GM12878 (cell line): Measurements from ENCODE around the gene INAFM1. TPM values are rescaled to one million over a fixed set of nuclear protein-coding genes. Genes with fewer than 3 reads are reported as not detected.

Experiments
- ATAC-seq: fragments of 200-7000 bp; cut with Tn5 transposase; 3 replicates; pipeline ENCODE4 v1.9.1; 2020; ENCODE audit warnings: mild to moderate bottlenecking, moderate library complexity
- BruUV-seq: library from RNA; stranded (reverse); fragments of 400-500 nt; replicated peaks from 2 replicates; lab custom pipeline; 2021; lab: Mats Ljungman, UMichigan
- CTCF ChIA-PET: fragments of 300-600 bp; sonication (Branson Sonifier 250); formaldehyde crosslinking; extraction: SDS; loops from one replicate; lab custom pipeline; 2021; ENCODE audit warnings: inconsistent platforms; lab: Yijun Ruan, JAX
- POLR2A ChIA-PET: fragments of 350-600 bp; formaldehyde crosslinking; extraction: SDS; loops from one replicate; lab custom pipeline; 2021; ENCODE audit warnings: inconsistent platforms; lab: Charles Lee
- RAD21 ChIA-PET: fragments of 300-600 bp; sonication (Branson Sonifier 250); formaldehyde crosslinking; loops from one replicate; lab custom pipeline; 2023; ENCODE audit warnings: antibody characterized with exemption; ENCODE audit not compliant: unreplicated experiment; lab: Charles Lee
- SMC1A ChIA-PET: fragments of 300-600 bp; sonication (Branson Sonifier 250); formaldehyde crosslinking; loops from one replicate; lab custom pipeline; 2023; ENCODE audit not compliant: unreplicated experiment, uncharacterized antibody; lab: Charles Lee
- DNase-seq: peaks from one replicate; pipeline ENCODE4 v3.0.0-alpha.2; 2011; ENCODE audit warnings: low read depth, low spot score
- FAIRE-seq: peaks from 3 replicates; lab custom pipeline; 2011; peaks lifted over from hg19 to GRCh38; lab: Jason Lieb, UNC
- H2AFZ ChIP-seq: 2 replicates; pipeline ENCODE4 v1.6.0; 2011; ENCODE audit warnings: low read depth, low read length, control low read depth; ENCODE audit not compliant: control insufficient read depth
- H3K27ac ChIP-seq: 2 replicates; pipeline ENCODE4 v1.5.1; 2011; ENCODE audit warnings: control low read depth; ENCODE audit not compliant: control insufficient read depth, insufficient read depth
- H3K27me3 ChIP-seq, 2 experiments: replicated peaks in 1 of 2; 2 replicates each; pipeline versions ENCODE4 v1.6.0 to v1.6.1; 2011; ENCODE audit warnings: low read length in 1 of 2; ENCODE audit not compliant: control insufficient read depth in 2 of 2, insufficient read depth in 2 of 2
- H3K36me3 ChIP-seq, 2 experiments: 2 replicates each; pipeline ENCODE4 v1.5.1; 2011; ENCODE audit warnings: low read length in 1 of 2; ENCODE audit not compliant: control insufficient read depth in 2 of 2, insufficient read depth in 2 of 2
- H3K4me1 ChIP-seq: 2 replicates; pipeline ENCODE4 v1.6.1; 2011; ENCODE audit warnings: mild to moderate bottlenecking, low read length, moderate library complexity, mixed read lengths; ENCODE audit not compliant: control insufficient read depth, insufficient read depth
- H3K4me2 ChIP-seq: 2 replicates; pipeline ENCODE4 v1.6.0; 2011; ENCODE audit warnings: control low read depth; ENCODE audit not compliant: control insufficient read depth, insufficient read depth
- H3K4me3 ChIP-seq: fragments of 200-600 bp; sonication (generic); 2 replicates; pipeline ENCODE4 v1.5.1; 2016
- H3K79me2 ChIP-seq: 2 replicates; pipeline ENCODE4 v1.6.0; 2011; ENCODE audit warnings: low read length; ENCODE audit not compliant: control insufficient read depth, insufficient read depth
- H3K9ac ChIP-seq: 2 replicates; pipeline ENCODE4 v1.8.0; 2011; ENCODE audit warnings: low read length, control low read depth, mixed read lengths; ENCODE audit not compliant: control insufficient read depth, insufficient read depth
- H3K9me3 ChIP-seq: replicated peaks from 3 replicates; pipeline ENCODE4 v1.5.1; 2011; ENCODE audit warnings: mild to moderate bottlenecking, low read length; ENCODE audit not compliant: control insufficient read depth, insufficient read depth
- H4K20me1 ChIP-seq: 2 replicates; pipeline ENCODE4 v1.6.0; 2011; ENCODE audit not compliant: control insufficient read depth, insufficient read depth
- ATF2 ChIP-seq: IDR thresholded peaks from 2 replicates; pipeline ENCODE4 v1.6.1; 2012; ENCODE audit warnings: low read length, inconsistent platforms
- ATF3 ChIP-seq: IDR thresholded peaks from 2 replicates; pipeline ENCODE4 v1.6.1; 2011; ENCODE audit warnings: low read depth, mild to moderate bottlenecking, low read length, moderate library complexity, borderline replicate concordance; ENCODE audit errors: extremely low read depth
- WGBS: methylation state at CpG from one replicate; pipeline ENCODE4 v1.1.6; 2016; ENCODE audit warnings: low lambda C conversion rate; ENCODE audit not compliant: insufficient replicate concordance, insufficient coverage; ENCODE audit errors: missing lambda C conversion rate; 5-methylcytosine and 5-hydroxymethylcytosine counted together
- in situ Hi-C: fragments of 300-500 bp; cut with MboI; formaldehyde crosslinking; loops from 9 replicates; pipeline ENCODE4 v1.14.3; 2018; ENCODE audit warnings: mixed read lengths
- intact Hi-C: fragments of 100-400 bp; cut with micrococcal nuclease; formaldehyde crosslinking; loops from one replicate; pipeline ENCODE4 v1.14.2; 2022; ENCODE audit not compliant: unreplicated experiment
- polyA plus RNA-seq, 11 experiments: library from polyadenylated mRNA; depleted of rRNA in 4 of 11; unstranded in 6 of 11; stranded (reverse) in 5 of 11; fragments of >200 nt; fragmentation: Nextera tagmentation in 4 of 11; fragmentation: Illumina TruSeq in 1 of 11; extraction: Ambion mirVana in 4 of 11; extraction: Trizol in 1 of 11; gene quantifications; 1 replicate in 1 of 11; 2 replicates in 10 of 11; pipeline versions ENCODE4 v1.2.1 to v1.2.3, GENCODE V29; 2011 to 2016; ENCODE audit warnings: inconsistent platforms in 2 of 11, missing spikeins in 2 of 11, low read depth in 1 of 11
- total RNA-seq, 4 experiments: library from RNA; depleted of rRNA in 3 of 4; stranded (reverse); fragments of >200 nt in 3 of 4; fragmentation: Illumina TruSeq in 1 of 4; extraction: Trizol in 1 of 4; gene quantifications; 2 replicates each; pipeline versions ENCODE4 v1.2.1 to v1.2.3, GENCODE V29; 2013 to 2021

INAFM1 gene
- total and polyA plus RNA-seq, 10 of the 15 experiments (the other 5 are each of a cell fraction or from before 2014, with no cell fraction given), result 0.57 to 6.8 (median 1.1) TPM; not detected in 1

DNA sequence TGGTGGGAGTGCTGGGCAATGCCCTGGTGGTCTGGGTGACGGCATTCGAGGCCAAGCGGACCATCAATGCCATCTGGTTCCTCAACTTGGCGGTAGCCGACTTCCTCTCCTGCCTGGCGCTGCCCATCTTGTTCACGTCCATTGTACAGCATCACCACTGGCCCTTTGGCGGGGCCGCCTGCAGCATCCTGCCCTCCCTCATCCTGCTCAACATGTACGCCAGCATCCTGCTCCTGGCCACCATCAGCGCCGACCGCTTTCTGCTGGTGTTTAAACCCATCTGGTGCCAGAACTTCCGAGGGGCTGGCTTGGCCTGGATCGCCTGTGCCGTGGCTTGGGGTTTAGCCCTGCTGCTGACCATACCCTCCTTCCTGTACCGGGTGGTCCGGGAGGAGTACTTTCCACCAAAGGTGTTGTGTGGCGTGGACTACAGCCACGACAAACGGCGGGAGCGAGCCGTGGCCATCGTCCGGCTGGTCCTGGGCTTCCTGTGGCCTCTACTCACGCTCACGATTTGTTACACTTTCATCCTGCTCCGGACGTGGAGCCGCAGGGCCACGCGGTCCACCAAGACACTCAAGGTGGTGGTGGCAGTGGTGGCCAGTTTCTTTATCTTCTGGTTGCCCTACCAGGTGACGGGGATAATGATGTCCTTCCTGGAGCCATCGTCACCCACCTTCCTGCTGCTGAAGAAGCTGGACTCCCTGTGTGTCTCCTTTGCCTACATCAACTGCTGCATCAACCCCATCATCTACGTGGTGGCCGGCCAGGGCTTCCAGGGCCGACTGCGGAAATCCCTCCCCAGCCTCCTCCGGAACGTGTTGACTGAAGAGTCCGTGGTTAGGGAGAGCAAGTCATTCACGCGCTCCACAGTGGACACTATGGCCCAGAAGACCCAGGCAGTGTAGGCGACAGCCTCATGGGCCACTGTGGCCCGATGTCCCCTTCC, 45.5 kb downstream of the INAFM1 start:
- TF ChIP-seq ATF2 (no peak), ATF3 (no peak)
- no peaks in the 10 kb centered on the region for H3K4me1 ChIP-seq
- H3K4me2 ChIP-seq, result no peak overlapping the region
- RAD21 ChIA-PET, result no interaction called here
- whole genome bisulfite sequencing, result 73% methylated on average over 46 of the region's 46 CpGs
- POLR2A ChIA-PET, result no interaction called here
- H3K9me3 ChIP-seq, result no peaks in the 10 kb centered on the region; the same call in 2 of the 3 replicates
- H4K20me1 ChIP-seq, result no peaks in the 10 kb centered on the region
- no peaks in the 10 kb centered on the region for H3K36me3 ChIP-seq
- no peaks in the 10 kb centered on the region for H3K79me2 ChIP-seq
- FAIRE-seq, result no peak
- no peak overlapping the region for H2AFZ ChIP-seq
- SMC1A ChIA-PET, result no interaction called here
- no peak for ATAC-seq
- no peak overlapping the region for H3K4me3 ChIP-seq
- BruUV-seq, result no TSS peak
- intact Hi-C loops (no loop called here), in situ Hi-C loops (no loop called here)
- H3K9ac ChIP-seq, result no peak overlapping the region
- CTCF ChIA-PET, result interaction anchor here (0.6 to 1.0 kb wide), 2 partner anchors 71 to 831 kb away, joined by 3 read pairs; no protein-coding TSS in a partner anchor
- H3K27me3 ChIP-seq, result no peaks in the 10 kb centered on the region
- DNase-seq, result no peak
- no peak overlapping the region for H3K27ac ChIP-seq
